Neural crest cell (in vitro differentiated cells): ENCODE data around the gene KCNS3. TPM values are rescaled to one million over a fixed set of nuclear protein-coding genes. Genes with fewer than 3 reads are reported as not detected.

Source experiments
- DNase-seq: peaks from one replicate; pipeline ENCODE4 v3.0.0; 2021; ENCODE audit warnings: low read depth, mixed read lengths, low spot score
- H3K27ac Mint-ChIP-seq: one replicate; pipeline ENCODE4 v1.8.0; 2021; ENCODE audit warnings: mild to moderate bottlenecking, mixed read lengths; ENCODE audit not compliant: unreplicated experiment
- H3K27me3 Mint-ChIP-seq: 2 replicates; pipeline ENCODE4 v1.8.0; 2021; ENCODE audit warnings: low read depth, mild to moderate bottlenecking, mixed read lengths
- H3K36me3 Mint-ChIP-seq: 2 replicates; pipeline ENCODE4 v1.8.0; 2021; ENCODE audit warnings: low read depth, mild to moderate bottlenecking, mixed read lengths
- H3K4me1 Mint-ChIP-seq: 2 replicates; pipeline ENCODE4 v1.8.0; 2021; ENCODE audit warnings: mixed read lengths
- H3K4me3 Mint-ChIP-seq: one replicate; pipeline ENCODE4 v1.8.0; 2021; ENCODE audit warnings: mild to moderate bottlenecking, mixed read lengths
- H3K9me3 Mint-ChIP-seq: 2 replicates; pipeline ENCODE4 v1.8.0; 2021; ENCODE audit warnings: mixed read lengths
- total RNA-seq: library from RNA; stranded (reverse); gene quantifications from 2 replicates; pipeline ENCODE4 v1.2.1, GENCODE V29; 2021
- TF ChIP-seq, protein P1 (sequence below): fragments of 200-600 bp; sonication (generic); conservative IDR thresholded peaks from 2 replicates; pipeline ENCODE4 v1.5.0; 2021; ENCODE audit warnings: antibody characterized with exemption, mild to moderate bottlenecking

Gene KCNS3
- total RNA-seq, 1 donor from 2014 or later: 1.4 TPM

DNA sequence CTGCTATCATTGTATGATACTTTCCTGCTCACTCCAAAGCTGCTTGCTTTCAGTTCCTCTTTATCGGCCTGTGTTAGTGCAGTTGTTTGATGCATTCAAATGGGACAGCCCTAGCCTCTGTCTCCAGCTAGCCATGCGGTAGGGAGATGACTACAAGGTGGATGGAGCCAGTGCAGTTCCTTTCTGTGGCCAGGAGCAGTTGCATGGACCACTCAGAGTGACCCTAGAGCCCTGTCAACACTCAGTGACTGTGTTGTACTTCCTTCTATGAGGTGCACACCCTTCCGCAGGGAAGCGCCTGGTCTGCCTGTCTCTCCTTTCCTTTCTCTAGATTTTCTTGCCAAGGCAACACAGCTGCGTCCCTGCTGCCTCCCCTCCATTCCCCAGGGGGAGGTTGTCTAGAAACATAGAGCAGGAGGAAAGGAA lies 33.8 kb downstream of the KCNS3 start:
- TF ChIP-seq, protein P1, sequence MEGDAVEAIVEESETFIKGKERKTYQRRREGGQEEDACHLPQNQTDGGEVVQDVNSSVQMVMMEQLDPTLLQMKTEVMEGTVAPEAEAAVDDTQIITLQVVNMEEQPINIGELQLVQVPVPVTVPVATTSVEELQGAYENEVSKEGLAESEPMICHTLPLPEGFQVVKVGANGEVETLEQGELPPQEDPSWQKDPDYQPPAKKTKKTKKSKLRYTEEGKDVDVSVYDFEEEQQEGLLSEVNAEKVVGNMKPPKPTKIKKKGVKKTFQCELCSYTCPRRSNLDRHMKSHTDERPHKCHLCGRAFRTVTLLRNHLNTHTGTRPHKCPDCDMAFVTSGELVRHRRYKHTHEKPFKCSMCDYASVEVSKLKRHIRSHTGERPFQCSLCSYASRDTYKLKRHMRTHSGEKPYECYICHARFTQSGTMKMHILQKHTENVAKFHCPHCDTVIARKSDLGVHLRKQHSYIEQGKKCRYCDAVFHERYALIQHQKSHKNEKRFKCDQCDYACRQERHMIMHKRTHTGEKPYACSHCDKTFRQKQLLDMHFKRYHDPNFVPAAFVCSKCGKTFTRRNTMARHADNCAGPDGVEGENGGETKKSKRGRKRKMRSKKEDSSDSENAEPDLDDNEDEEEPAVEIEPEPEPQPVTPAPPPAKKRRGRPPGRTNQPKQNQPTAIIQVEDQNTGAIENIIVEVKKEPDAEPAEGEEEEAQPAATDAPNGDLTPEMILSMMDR: no peak
- Mint-ChIP-seq H3K27ac (no peak overlapping the region), H3K4me3 (no peak overlapping the region), H3K4me1 (peaks cover 6% of the 10 kb centered on the region), H3K9me3 (peaks cover 6% of the 10 kb centered on the region), H3K36me3 (no peaks in the 10 kb centered on the region), H3K27me3 (no peaks in the 10 kb centered on the region)
- no peak for DNase-seq

DNA sequence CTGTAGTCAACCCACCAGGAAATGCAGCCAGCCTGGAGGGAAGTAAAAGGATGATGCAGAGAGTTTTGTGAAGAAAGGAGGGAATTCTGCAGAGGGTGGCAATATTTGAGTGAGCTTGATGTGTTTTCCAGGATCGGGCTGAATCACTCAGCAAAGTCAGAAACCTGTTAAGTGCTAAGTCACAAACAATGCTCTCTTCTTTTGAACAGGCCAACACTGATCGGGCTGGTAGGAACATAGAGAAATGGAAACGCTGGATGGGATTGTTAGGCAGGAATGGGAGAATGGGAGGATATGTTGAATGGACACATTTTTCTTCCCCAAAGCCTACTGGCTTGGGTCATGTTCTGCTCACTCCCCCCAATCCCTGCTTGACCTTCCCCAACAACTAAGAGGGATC lies 36.6 kb downstream of the KCNS3 start:
- no peak for DNase-seq
- H3K36me3 Mint-ChIP-seq: no peaks in the 10 kb centered on the region

DNA sequence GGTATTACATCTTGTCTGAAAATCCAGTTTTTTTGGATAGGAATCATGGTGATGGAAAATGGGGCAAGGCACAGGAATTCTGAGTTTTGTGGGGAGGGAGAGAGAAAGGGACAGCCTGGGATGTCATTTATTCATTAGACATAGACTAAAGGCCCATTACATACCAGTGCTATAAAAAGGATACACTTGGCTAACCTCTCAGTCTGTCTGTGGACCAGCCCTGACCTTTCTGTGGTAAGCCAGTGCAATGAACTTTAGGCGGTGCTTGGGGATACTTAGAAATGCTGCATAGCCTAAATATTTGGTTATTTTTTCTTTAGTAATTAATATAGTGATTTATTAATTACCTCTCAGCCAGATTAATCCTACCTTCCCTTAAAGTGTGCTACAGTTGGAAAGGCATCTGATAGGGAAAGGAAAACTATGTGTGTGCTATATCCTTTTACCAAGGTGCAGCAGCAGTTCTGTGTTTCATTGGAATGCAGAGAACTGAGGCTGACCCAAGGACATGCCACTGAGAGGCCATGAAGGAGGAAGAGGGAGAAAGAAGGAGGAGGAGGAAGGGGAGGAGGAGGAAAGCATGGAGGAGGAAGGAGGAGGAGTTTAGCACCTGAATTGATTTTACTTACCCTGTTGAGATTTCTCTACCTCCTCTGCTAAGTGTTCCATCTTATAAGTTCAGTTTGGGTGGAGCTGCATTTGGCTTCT lies 37.5 kb downstream of the KCNS3 start:
- no peak overlapping the region for H3K27ac Mint-ChIP-seq

More for the DNA sequence above, 36.6 kb downstream of the KCNS3 start:
- Mint-ChIP-seq H3K4me1 (peaks cover 6% of the 10 kb centered on the region), H3K27ac (no peak overlapping the region), H3K27me3 (no peaks in the 10 kb centered on the region), H3K9me3 (no peaks in the 10 kb centered on the region), H3K4me3 (no peak overlapping the region)
- TF ChIP-seq, protein P1: no peak

DNA sequence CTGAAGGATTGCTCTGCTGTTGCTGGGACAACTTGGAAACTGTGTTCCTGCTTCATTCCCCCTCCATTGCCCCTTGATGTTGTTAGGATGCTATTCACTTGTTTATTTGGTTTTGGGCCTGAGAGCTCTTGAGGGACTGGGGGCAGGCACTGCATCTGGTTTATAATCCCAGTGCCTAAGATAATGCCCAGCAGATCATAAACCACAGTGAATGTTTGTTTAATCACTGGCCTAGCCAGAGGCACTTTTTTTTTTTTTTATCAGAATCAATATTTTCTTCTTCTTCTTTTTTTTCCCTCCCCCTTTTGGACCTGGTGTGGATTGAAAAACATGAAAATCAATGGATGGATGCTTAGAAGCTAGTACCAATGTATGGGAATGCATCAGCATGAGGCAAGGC lies 38.1 kb downstream of the KCNS3 start:
- no peaks in the 10 kb centered on the region for H3K36me3 Mint-ChIP-seq
- no peaks in the 10 kb centered on the region for H3K27me3 Mint-ChIP-seq
- no peaks in the 10 kb centered on the region for H3K9me3 Mint-ChIP-seq
- TF ChIP-seq, protein P1: no peak
- no peak overlapping the region for H3K27ac Mint-ChIP-seq
- no peak for DNase-seq
- H3K4me3 Mint-ChIP-seq: no peak overlapping the region
- peaks cover 6% of the 10 kb centered on the region for H3K4me1 Mint-ChIP-seq

More for the DNA sequence above, 37.5 kb downstream of the KCNS3 start:
- TF ChIP-seq, protein P1: no peak
- H3K4me1 Mint-ChIP-seq: peaks cover 6% of the 10 kb centered on the region
- no peak for DNase-seq
- H3K36me3 Mint-ChIP-seq: no peaks in the 10 kb centered on the region
- no peaks in the 10 kb centered on the region for H3K27me3 Mint-ChIP-seq
- no peaks in the 10 kb centered on the region for H3K9me3 Mint-ChIP-seq
- no peak overlapping the region for H3K4me3 Mint-ChIP-seq

DNA sequence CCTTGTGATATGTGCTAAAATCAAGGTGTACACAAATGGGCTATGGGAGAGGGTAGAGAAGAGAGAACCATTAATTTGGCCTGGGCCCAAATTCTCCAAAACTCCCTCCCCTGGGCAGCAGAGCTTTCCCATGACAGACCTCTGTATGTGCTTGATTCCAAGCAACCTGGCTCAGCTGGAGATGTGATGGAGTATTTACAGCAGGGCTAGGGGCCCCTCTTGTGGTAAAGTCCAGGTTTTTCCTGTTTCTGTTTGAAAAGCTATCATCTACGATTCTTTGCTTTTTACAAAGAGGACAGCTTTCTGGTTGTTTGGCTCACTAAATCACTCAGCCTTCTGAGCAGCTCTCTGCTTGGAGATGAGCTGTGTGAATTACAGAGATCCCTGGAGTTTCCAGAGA lies 40.3 kb downstream of the KCNS3 start:
- DNase-seq: no peak
- Mint-ChIP-seq H3K4me3 (no peak overlapping the region), H3K27ac (no peak overlapping the region), H3K27me3 (no peaks in the 10 kb centered on the region), H3K36me3 (no peaks in the 10 kb centered on the region), H3K4me1 (peaks cover 6% of the 10 kb centered on the region), H3K9me3 (no peaks in the 10 kb centered on the region)
- TF ChIP-seq, protein P1: no peak
